Fibroblast of lung (primary cell): ENCODE measurements around the gene NPIPA3. TPM values are rescaled to one million over a fixed set of nuclear protein-coding genes. Genes with fewer than 3 reads are reported as not detected.
"Not testable (repeated sequence)": the region's sequence is repeated elsewhere in the genome, so short reads cannot be mapped to it uniquely, and the experiment has no call there.

Experiments used
- DNase-seq, 2 donors: peaks; one replicate each; pipeline versions ENCODE4 v3.0.0 to v3.0.0-alpha.2; 2010; ENCODE audit warnings: low read depth in 2 of 2
- H2AFZ ChIP-seq: 2 replicates; pipeline ENCODE4 v1.5.1; 2012; ENCODE audit warnings: low read length, control low read depth, inconsistent platforms
- H3K27ac ChIP-seq: 2 replicates; pipeline ENCODE4 v1.5.1; 2011; ENCODE audit warnings: low read length, control low read depth; ENCODE audit not compliant: insufficient read depth
- H3K27me3 ChIP-seq: 2 replicates; pipeline ENCODE4 v1.5.1; 2011; ENCODE audit warnings: mild to moderate bottlenecking, low read length; ENCODE audit not compliant: control insufficient read depth, insufficient read depth
- H3K36me3 ChIP-seq: 2 replicates; pipeline ENCODE4 v1.5.1; 2011; ENCODE audit warnings: low read length; ENCODE audit not compliant: control insufficient read depth, insufficient read depth
- H3K4me1 ChIP-seq: 2 replicates; pipeline ENCODE4 v1.5.1; 2011; ENCODE audit warnings: low read length; ENCODE audit not compliant: control insufficient read depth, insufficient read depth; ENCODE audit errors: extremely low read depth
- H3K4me2 ChIP-seq: 2 replicates; pipeline ENCODE4 v1.5.1; 2011; ENCODE audit warnings: low read length, control low read depth; ENCODE audit not compliant: insufficient read depth; ENCODE audit errors: extremely low read depth
- H3K4me3 ChIP-seq, 4 experiments: fragments of 200-600 bp in 1 of 4; sonication (generic) in 1 of 4; replicated peaks in 1 of 4; 2 replicates each; pipeline ENCODE4 v1.5.1; 2011 to 2016; ENCODE audit warnings: low read length in 4 of 4, low read depth in 3 of 4, mild to moderate bottlenecking in 3 of 4, control low read depth in 2 of 4, inconsistent platforms in 1 of 4, mixed read lengths in 1 of 4; ENCODE audit not compliant: insufficient read depth in 1 of 4; ENCODE audit errors: control extremely low read depth in 1 of 4
- H3K79me2 ChIP-seq: 2 replicates; pipeline ENCODE4 v1.5.1; 2012; ENCODE audit warnings: mild to moderate bottlenecking, low read length, inconsistent platforms; ENCODE audit not compliant: control insufficient read depth, insufficient read depth
- H3K9ac ChIP-seq: 2 replicates; pipeline ENCODE4 v1.5.1; 2011; ENCODE audit warnings: mild to moderate bottlenecking, low read length, control low read depth; ENCODE audit not compliant: insufficient read depth
- H3K9me3 ChIP-seq: 2 replicates; pipeline ENCODE4 v1.5.1; 2012; ENCODE audit warnings: low read depth, low read length; ENCODE audit not compliant: control insufficient read depth, insufficient read depth
- H4K20me1 ChIP-seq: 2 replicates; pipeline ENCODE4 v1.5.1; 2011; ENCODE audit warnings: low read length; ENCODE audit not compliant: control insufficient read depth, insufficient read depth; ENCODE audit errors: extremely low read depth
- polyA plus RNA-seq, 2 donors: library from polyadenylated mRNA; depleted of rRNA in 1 of 2; stranded (reverse) in 1 of 2; unstranded in 1 of 2; fragments of >200 nt; gene quantifications; 2 replicates each; pipeline ENCODE4 v1.2.1, GENCODE V29; 2011 to 2012; ENCODE audit warnings: missing spikeins in 1 of 2
- total RNA-seq: library from RNA; depleted of rRNA; stranded (reverse); fragments of >200 nt; gene quantifications from 2 replicates; pipeline ENCODE4 v1.2.1, GENCODE V29; 2014

NPIPA3 gene
- total and polyA plus RNA-seq, 2 donors (not counting 1 experiment from before 2014, with no cell fraction given) = 1.3 to 4.6 TPM

- DNase-seq = not testable (repeated sequence)
These were observed 72.4 kb downstream of the NPIPA3 start for GRCh38 chr16:14775624-14776023.

More at GRCh38 chr16:14775624-14776023, 72.4 kb downstream of the NPIPA3 start:
- H3K4me1 ChIP-seq, H3K36me3 ChIP-seq, H3K27ac ChIP-seq, H2AFZ ChIP-seq, H4K20me1 ChIP-seq, H3K27me3 ChIP-seq, H3K9me3 ChIP-seq, H3K79me2 ChIP-seq, H3K4me2 ChIP-seq, H3K9ac ChIP-seq, H3K4me3 ChIP-seq: not testable (repeated sequence)

Other genes starting within 250 kb of the NPIPA3 start
- gene PARN, start 73.2 kb upstream of the NPIPA3 start, total RNA-seq = 32.6 and 32.9 TPM in 2 replicates
- 26.7 and 30.4 TPM in 2 replicates for gene PARN, start 73.2 kb upstream of the NPIPA3 start, polyA plus RNA-seq
- gene BFAR, start 70.5 kb upstream of the NPIPA3 start, total RNA-seq = 78.4 and 81.2 TPM in 2 replicates
- gene BFAR, start 70.5 kb upstream of the NPIPA3 start, polyA plus RNA-seq = 65.6 and 85.6 TPM in 2 replicates
- not detected in 2 replicates for gene PLA2G10, start 9.1 kb upstream of the NPIPA3 start, total RNA-seq
- gene PLA2G10, start 9.1 kb upstream of the NPIPA3 start, polyA plus RNA-seq = not detected in 2 replicates
- 0.77 and 0.99 TPM in 2 replicates for gene NPIPA2, start 39.1 kb downstream of the NPIPA3 start, total RNA-seq
- gene NPIPA2, start 39.1 kb downstream of the NPIPA3 start, polyA plus RNA-seq = 0.94 and 1.6 TPM in 2 replicates
- gene NOMO1, start 130.3 kb downstream of the NPIPA3 start, total RNA-seq = 66.0 and 124 TPM in 2 replicates
- 69.9 and 93.5 TPM in 2 replicates for gene NOMO1, start 130.3 kb downstream of the NPIPA3 start, polyA plus RNA-seq
- 80.4 and 140 TPM in 2 replicates for gene NPIPA1, start 234.0 kb downstream of the NPIPA3 start, total RNA-seq
- 53.9 and 67.2 TPM in 2 replicates for gene NPIPA1, start 234.0 kb downstream of the NPIPA3 start, polyA plus RNA-seq